HEK293 (cell line): ENCODE measurements around the gene STEAP4.

Source experiments
- CTCF ChIA-PET: fragments of 350-600 bp; formaldehyde crosslinking; extraction: SDS; loops from one replicate; lab custom pipeline; 2021; ENCODE audit warnings: antibody characterized with exemption; lab: Yijun Ruan, JAX
- POLR2A ChIA-PET: fragments of 300-600 bp; formaldehyde crosslinking; extraction: SDS; loops from one replicate; lab custom pipeline; 2020; ENCODE audit warnings: antibody characterized with exemption, inconsistent platforms; lab: Yijun Ruan, JAX
- H3K27ac ChIP-seq: fragments of 200-500 bp; sonication (Bioruptor generic); 2 replicates; pipeline ENCODE4 v1.5.1; 2014; ENCODE audit warnings: low read depth, low read length, control low read depth, inconsistent platforms; ENCODE audit errors: extremely low read depth
- H3K36me3 ChIP-seq, 2 experiments: fragments of 200-500 bp in 1 of 2; sonication (Bioruptor generic) in 1 of 2; 1 replicate in 1 of 2; 2 replicates in 1 of 2; pipeline ENCODE4 v1.5.1; 2014 to 2017; ENCODE audit warnings: inconsistent platforms in 2 of 2, low read length in 2 of 2; ENCODE audit not compliant: control insufficient read depth in 2 of 2, insufficient read depth in 1 of 2
- H3K4me1 ChIP-seq: fragments of 200-500 bp; sonication (Bioruptor generic); 2 replicates; pipeline ENCODE4 v1.5.1; 2014; ENCODE audit warnings: mild to moderate bottlenecking, low read length, inconsistent platforms; ENCODE audit not compliant: control insufficient read depth, insufficient read depth
- H3K4me3 ChIP-seq: 2 replicates; pipeline ENCODE4 v1.5.1; 2011; ENCODE audit warnings: low read depth, mild to moderate bottlenecking, control low read depth, low read length, moderate library complexity
- H3K9me3 ChIP-seq: fragments of 200-500 bp; sonication (Bioruptor generic); 2 replicates; pipeline ENCODE4 v1.5.1; 2014; ENCODE audit warnings: low read depth, low read length, inconsistent platforms; ENCODE audit not compliant: control insufficient read depth, insufficient read depth
- GFI1B ChIP-seq: fragments of 450-650 bp; formaldehyde crosslinking; IDR thresholded peaks from 2 replicates; pipeline ENCODE4 v1.5.1; 2016; ENCODE audit warnings: missing biosample characterization, missing genetic modification characterization
- GLIS1 ChIP-seq: fragments of 450-650 bp; formaldehyde crosslinking; IDR thresholded peaks from 2 replicates; pipeline ENCODE4 v1.5.1; 2016; ENCODE audit warnings: missing biosample characterization, missing genetic modification characterization
- REPIN1 ChIP-seq: fragments of 450-650 bp; formaldehyde crosslinking; IDR thresholded peaks from 2 replicates; pipeline ENCODE4 v1.5.1; 2017; ENCODE audit warnings: missing biosample characterization, missing genetic modification characterization, low read depth
- SALL2 ChIP-seq: fragments of 450-650 bp; formaldehyde crosslinking; IDR thresholded peaks from 2 replicates; pipeline ENCODE4 v1.5.0; 2017; ENCODE audit warnings: missing biosample characterization, mild to moderate bottlenecking, missing genetic modification characterization, borderline replicate concordance
- SCRT2 ChIP-seq: fragments of 450-650 bp; formaldehyde crosslinking; IDR thresholded peaks from 2 replicates; pipeline ENCODE4 v1.5.1; 2016; ENCODE audit warnings: missing biosample characterization, missing genetic modification characterization
- ZFHX2 ChIP-seq: fragments of 450-650 bp; formaldehyde crosslinking; conservative IDR thresholded peaks from 2 replicates; pipeline ENCODE4 v1.5.1; 2016; ENCODE audit warnings: missing biosample characterization, missing genetic modification characterization
- ZNF174 ChIP-seq: fragments of 450-650 bp; formaldehyde crosslinking; IDR thresholded peaks from 2 replicates; pipeline ENCODE4 v1.5.0; 2017; ENCODE audit warnings: missing biosample characterization, mild to moderate bottlenecking, missing genetic modification characterization
- ZNF280C ChIP-seq: fragments of 450-650 bp; formaldehyde crosslinking; IDR thresholded peaks from 2 replicates; pipeline ENCODE4 v1.5.1; 2016; ENCODE audit warnings: missing biosample characterization, missing genetic modification characterization
- ZNF292 ChIP-seq: fragments of 450-650 bp; formaldehyde crosslinking; IDR thresholded peaks from 2 replicates; pipeline ENCODE4 v1.5.1; 2016; ENCODE audit warnings: low read depth, missing biosample characterization, missing genetic modification characterization, borderline replicate concordance
- ZNF394 ChIP-seq: fragments of 450-650 bp; formaldehyde crosslinking; IDR thresholded peaks from 2 replicates; pipeline ENCODE4 v1.5.1; 2016; ENCODE audit warnings: missing biosample characterization, missing genetic modification characterization, mild to moderate bottlenecking, moderate library complexity, borderline replicate concordance
- ZNF521 ChIP-seq: fragments of 450-650 bp; formaldehyde crosslinking; IDR thresholded peaks from 2 replicates; pipeline ENCODE4 v1.5.1; 2017; ENCODE audit warnings: missing biosample characterization, mild to moderate bottlenecking, missing genetic modification characterization
- ZNF561 ChIP-seq: fragments of 450-650 bp; IDR thresholded peaks from 2 replicates; pipeline ENCODE4 v1.5.1; 2018; ENCODE audit warnings: missing biosample characterization, missing genetic modification characterization, borderline replicate concordance
- ZNF585B ChIP-seq: fragments of 450-650 bp; formaldehyde crosslinking; IDR thresholded peaks from 2 replicates; pipeline ENCODE4 v1.5.1; 2016; ENCODE audit warnings: missing biosample characterization, missing genetic modification characterization
- ZNF747 ChIP-seq: fragments of 450-650 bp; formaldehyde crosslinking; IDR thresholded peaks from 2 replicates; pipeline ENCODE4 v1.5.1; 2016; ENCODE audit warnings: missing biosample characterization, missing genetic modification characterization
- TF ChIP-seq, protein P1 (sequence below): fragments of 450-650 bp; formaldehyde crosslinking; IDR thresholded peaks from 2 replicates; pipeline ENCODE4 v1.5.1; 2016; ENCODE audit warnings: missing biosample characterization, missing genetic modification characterization
- TF ChIP-seq, protein P2 (sequence below): fragments of 450-650 bp; formaldehyde crosslinking; IDR thresholded peaks from 2 replicates; pipeline ENCODE4 v1.5.1; 2016; ENCODE audit warnings: missing biosample characterization, missing genetic modification characterization

Gene STEAP4

DNA sequence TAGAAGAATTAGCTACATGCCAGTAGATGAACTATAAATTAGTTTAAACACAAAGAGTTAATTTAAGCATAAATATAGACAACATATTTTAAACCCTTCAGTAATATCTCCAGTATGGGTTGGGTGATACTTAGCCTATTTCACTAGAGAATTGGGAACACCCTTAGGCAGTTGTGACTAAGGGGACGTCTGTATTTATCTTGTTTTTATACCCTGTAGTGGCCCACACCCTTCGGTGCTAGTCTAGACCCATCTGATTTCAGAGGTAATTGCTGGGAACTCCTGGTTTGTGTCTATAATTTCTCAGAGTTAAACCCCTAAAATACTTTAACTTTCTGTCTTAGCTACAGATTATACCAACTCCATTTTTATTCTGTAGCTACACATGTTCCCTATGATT, 11.5 kb upstream of the STEAP4 start:
- TF ChIP-seq ZNF561 (tag by site-specific recombination) (no peak), GLIS1 (tag by site-specific recombination) (no peak), ZFHX2 (tag by site-specific recombination) (no peak), ZNF174 (tag by site-specific recombination) (no peak), ZNF292 (tag by site-specific recombination) (no peak)
- Histone ChIP-seq H3K36me3 (no peaks in the 10 kb centered on the region), H3K4me3 (no peak overlapping the region), H3K4me1 (no peaks in the 10 kb centered on the region), H3K27ac (no peak overlapping the region), H3K9me3 (no peaks in the 10 kb centered on the region)
- ChIA-PET POLR2A (no interaction called here), CTCF (interaction anchor here (0.8 kb wide), 1 partner anchor 55 kb away, joined by 3 read pairs; no protein-coding TSS in a partner anchor)

DNA sequence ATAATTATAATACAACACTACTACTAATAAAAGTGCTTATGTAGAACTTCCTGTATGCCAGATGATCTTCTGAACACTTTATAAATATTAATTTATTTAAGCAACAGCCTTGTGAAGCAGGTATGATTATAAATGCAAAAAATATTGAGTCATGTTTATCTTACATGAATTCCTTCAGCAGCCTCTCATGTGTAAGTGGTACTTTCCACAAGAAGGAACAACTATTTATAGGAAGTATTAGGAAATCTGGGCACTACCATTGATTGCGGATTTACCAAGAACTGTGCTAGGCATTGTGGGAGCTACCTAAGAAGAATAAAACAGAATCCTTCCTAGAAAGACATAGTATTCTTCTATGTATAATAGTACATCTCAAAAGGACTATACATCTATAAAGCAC, 10.7 kb upstream of the STEAP4 start:
- Histone ChIP-seq H3K4me1 (no peaks in the 10 kb centered on the region), H3K27ac (no peak overlapping the region), H3K36me3 (no peaks in the 10 kb centered on the region), H3K9me3 (no peaks in the 10 kb centered on the region), H3K4me3 (no peak overlapping the region)
- ChIA-PET CTCF (interaction anchor here (0.8 kb wide), 1 partner anchor 56 kb away, joined by 3 read pairs; no protein-coding TSS in a partner anchor), POLR2A (no interaction called here)
- TF ChIP-seq ZNF521 (tag by site-specific recombination) (no peak), GFI1B (tag by site-specific recombination) (no peak), REPIN1 (tag by site-specific recombination) (no peak), ZNF747 (no peak), ZNF394 (tag by site-specific recombination) (no peak), SALL2 (tag by site-specific recombination) (no peak), ZNF561 (tag by site-specific recombination) (no peak), ZNF585B (no peak), ZNF280C (tag by site-specific recombination) (no peak), SCRT2 (tag by site-specific recombination) (no peak), ZNF174 (tag by site-specific recombination) (no peak)
- TF ChIP-seq, protein P1, sequence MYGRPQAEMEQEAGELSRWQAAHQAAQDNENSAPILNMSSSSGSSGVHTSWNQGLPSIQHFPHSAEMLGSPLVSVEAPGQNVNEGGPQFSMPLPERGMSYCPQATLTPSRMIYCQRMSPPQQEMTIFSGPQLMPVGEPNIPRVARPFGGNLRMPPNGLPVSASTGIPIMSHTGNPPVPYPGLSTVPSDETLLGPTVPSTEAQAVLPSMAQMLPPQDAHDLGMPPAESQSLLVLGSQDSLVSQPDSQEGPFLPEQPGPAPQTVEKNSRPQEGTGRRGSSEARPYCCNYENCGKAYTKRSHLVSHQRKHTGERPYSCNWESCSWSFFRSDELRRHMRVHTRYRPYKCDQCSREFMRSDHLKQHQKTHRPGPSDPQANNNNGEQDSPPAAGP (tag by site-specific recombination), result no peak
- TF ChIP-seq, protein P2, sequence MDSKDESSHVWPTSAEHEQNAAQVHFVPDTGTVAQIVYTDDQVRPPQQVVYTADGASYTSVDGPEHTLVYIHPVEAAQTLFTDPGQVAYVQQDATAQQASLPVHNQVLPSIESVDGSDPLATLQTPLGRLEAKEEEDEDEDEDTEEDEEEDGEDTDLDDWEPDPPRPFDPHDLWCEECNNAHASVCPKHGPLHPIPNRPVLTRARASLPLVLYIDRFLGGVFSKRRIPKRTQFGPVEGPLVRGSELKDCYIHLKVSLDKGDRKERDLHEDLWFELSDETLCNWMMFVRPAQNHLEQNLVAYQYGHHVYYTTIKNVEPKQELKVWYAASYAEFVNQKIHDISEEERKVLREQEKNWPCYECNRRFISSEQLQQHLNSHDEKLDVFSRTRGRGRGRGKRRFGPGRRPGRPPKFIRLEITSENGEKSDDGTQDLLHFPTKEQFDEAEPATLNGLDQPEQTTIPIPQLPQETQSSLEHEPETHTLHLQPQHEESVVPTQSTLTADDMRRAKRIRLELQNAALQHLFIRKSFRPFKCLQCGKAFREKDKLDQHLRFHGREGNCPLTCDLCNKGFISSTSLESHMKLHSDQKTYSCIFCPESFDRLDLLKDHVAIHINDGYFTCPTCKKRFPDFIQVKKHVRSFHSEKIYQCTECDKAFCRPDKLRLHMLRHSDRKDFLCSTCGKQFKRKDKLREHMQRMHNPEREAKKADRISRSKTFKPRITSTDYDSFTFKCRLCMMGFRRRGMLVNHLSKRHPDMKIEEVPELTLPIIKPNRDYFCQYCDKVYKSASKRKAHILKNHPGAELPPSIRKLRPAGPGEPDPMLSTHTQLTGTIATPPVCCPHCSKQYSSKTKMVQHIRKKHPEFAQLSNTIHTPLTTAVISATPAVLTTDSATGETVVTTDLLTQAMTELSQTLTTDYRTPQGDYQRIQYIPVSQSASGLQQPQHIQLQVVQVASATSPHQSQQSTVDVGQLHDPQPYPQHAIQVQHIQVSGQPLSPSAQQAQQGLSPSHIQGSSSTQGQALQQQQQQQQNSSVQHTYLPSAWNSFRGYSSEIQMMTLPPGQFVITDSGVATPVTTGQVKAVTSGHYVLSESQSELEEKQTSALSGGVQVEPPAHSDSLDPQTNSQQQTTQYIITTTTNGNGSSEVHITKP (tag by site-specific recombination), result no peak
